T-cell (primary cell): ENCODE results near the gene BCR. TPM values are rescaled to one million over a fixed set of nuclear protein-coding genes. Genes with fewer than 3 reads are reported as not detected.
A peak's percentile ranks its signal among the peaks of the same experiment; 100 is the strongest.

Experiments used
- ATAC-seq, 4 experiments: fragments of 200-7000 bp in 3 of 4; fragments of 150-1000 bp in 1 of 4; cut with Tn5 transposase; replicated peaks in 1 of 4; 1 replicate in 3 of 4; 2 replicates in 1 of 4; pipeline ENCODE4 v1.10.0; 2021; ENCODE audit warnings: moderate library complexity in 3 of 4, mild to moderate bottlenecking in 2 of 4, moderate number of reproducible peaks in 1 of 4
- CTCF ChIA-PET, 2 donors: fragments of 300-600 bp; sonication (Branson Sonifier 250); formaldehyde crosslinking; loops; one replicate each; lab custom pipeline; 2022; ENCODE audit warnings: antibody characterized with exemption in 2 of 2; lab: Charles Lee
- POLR2A ChIA-PET, 2 donors: fragments of 300-600 bp; sonication (Branson Sonifier 250); formaldehyde crosslinking; loops; one replicate each; lab custom pipeline; 2022; ENCODE audit warnings: antibody characterized with exemption in 2 of 2; lab: Charles Lee
- DNase-seq, 35 experiments: peaks; one replicate each; pipeline versions ENCODE4 v3.0.0 to v3.0.0-alpha.2; 2013 to 2023
- H3K27ac ChIP-seq: one replicate; pipeline ENCODE4 v1.5.1; 2013; ENCODE audit warnings: low read length
- H3K27me3 ChIP-seq, 2 experiments: replicated peaks in 1 of 2; 1 replicate in 1 of 2; 2 replicates in 1 of 2; pipeline versions ENCODE4 v1.6.1 to v1.7.0; 2013; ENCODE audit warnings: low read length in 1 of 2, mixed read lengths in 1 of 2; ENCODE audit not compliant: control insufficient read depth in 2 of 2, insufficient read depth in 2 of 2; ENCODE audit errors: extremely low read depth in 1 of 2
- H3K36me3 ChIP-seq, 2 donors: 1 replicate in 1 of 2; 2 replicates in 1 of 2; pipeline versions ENCODE4 v1.6.1 to v1.7.0; 2013; ENCODE audit warnings: low read length in 1 of 2; ENCODE audit not compliant: control insufficient read depth in 2 of 2, insufficient read depth in 1 of 2; ENCODE audit errors: extremely low read depth in 1 of 2
- H3K4me1 ChIP-seq, 2 experiments: 1 replicate in 1 of 2; 2 replicates in 1 of 2; pipeline versions ENCODE4 v1.6.1 to v1.7.0; 2013; ENCODE audit warnings: low read length in 2 of 2, mixed read lengths in 1 of 2; ENCODE audit not compliant: insufficient read depth in 2 of 2, control insufficient read depth in 1 of 2; ENCODE audit errors: extremely low read depth in 1 of 2
- H3K4me3 ChIP-seq, 2 donors: 1 replicate in 1 of 2; 2 replicates in 1 of 2; pipeline versions ENCODE4 v1.5.1 to v1.7.0; 2013; ENCODE audit warnings: mild to moderate bottlenecking in 2 of 2, low read length in 1 of 2, moderate library complexity in 1 of 2; ENCODE audit not compliant: control insufficient read depth in 1 of 2; ENCODE audit errors: extremely low read depth in 1 of 2
- H3K9me3 ChIP-seq: 2 replicates; pipeline ENCODE4 v1.7.0; 2013
- H3K27ac Mint-ChIP-seq, 2 donors: one replicate each; pipeline ENCODE4 v1.8.0; 2020 to 2021; ENCODE audit warnings: mild to moderate bottlenecking in 2 of 2, mixed read lengths in 2 of 2
- H3K27me3 Mint-ChIP-seq, 2 donors: one replicate each; pipeline ENCODE4 v1.8.0; 2021 to 2022; ENCODE audit warnings: mixed read lengths in 2 of 2
- H3K36me3 Mint-ChIP-seq: one replicate; pipeline ENCODE4 v1.8.0; 2021; ENCODE audit warnings: mixed read lengths
- H3K4me1 Mint-ChIP-seq, 3 donors: one replicate each; pipeline ENCODE4 v1.8.0; 2020 to 2022; ENCODE audit warnings: mixed read lengths in 3 of 3, mild to moderate bottlenecking in 1 of 3
- H3K4me3 Mint-ChIP-seq, 3 donors: one replicate each; pipeline ENCODE4 v1.8.0; 2020 to 2022; ENCODE audit warnings: mild to moderate bottlenecking in 3 of 3, mixed read lengths in 3 of 3, moderate library complexity in 3 of 3
- H3K9me3 Mint-ChIP-seq, 3 donors: one replicate each; pipeline ENCODE4 v1.8.0; 2020 to 2022; ENCODE audit warnings: mixed read lengths in 3 of 3
- WGBS: methylation state at CpG from one replicate; pipeline ENCODE4 v1.1.5; 2013; ENCODE audit warnings: missing lambda C conversion rate; ENCODE audit not compliant: insufficient coverage; 5-methylcytosine and 5-hydroxymethylcytosine counted together
- total RNA-seq, 35 experiments: library from RNA in 6 of 35; stranded (reverse) in 6 of 35; fragments of 120-200 nt in 1 of 35; gene quantifications; one replicate each; pipeline versions ENCODE4 v1.2.1 to v1.2.4 and lab custom pipeline; 2013 to 2026

The BCR gene
- total RNA-seq, 5 donors from 2014 or later (not counting 1 experiment from before 2014, with no cell fraction given) = 74.6 to 103 (median 85.5) TPM

- ChIA-PET POLR2A (no interaction called here), CTCF (interaction anchor here in 1 of 2 donors (0.7 kb wide), 1 partner anchor 11 kb away, joined by 3 read pairs; no protein-coding TSS in a partner anchor)
- Histone ChIP-seq H3K27me3 (no peaks in the 10 kb centered on the region), H3K36me3 (peaks cover 8 to 9% of the 10 kb centered on the region in 2 donors), H3K4me3 (no peak overlapping the region), H3K27ac (no peak overlapping the region), H3K9me3 (no peaks in the 10 kb centered on the region), H3K4me1 (peaks cover 6 to 70% of the 10 kb centered on the region in 2 experiments)
- 99% methylated on average over 8 of the region's 9 CpGs for WGBS
- no peaks in the 10 kb centered on the region for H3K27me3 Mint-ChIP-seq
- peaks cover 56 to 86% (median 74%) of the 10 kb centered on the region in 3 donors for H3K4me1 Mint-ChIP-seq
- peaks cover 6 to 17% (median 16%) of the 10 kb centered on the region in 3 donors for H3K9me3 Mint-ChIP-seq
- H3K27ac Mint-ChIP-seq = peak overlapping the region; percentile 83 to 86
- H3K4me3 Mint-ChIP-seq = no peak overlapping the region
- DNase-seq = no peak
- no peak for ATAC-seq
- H3K36me3 Mint-ChIP-seq = peaks cover 43% of the 10 kb centered on the region
These were observed 52.0 kb downstream of the BCR start for GRCh38 chr22:23232094-23232905.

- no peak for DNase-seq
- ChIA-PET POLR2A (interaction anchor here in 1 of 2 donors (0.6 kb wide), 1 partner anchor 28 kb away, joined by 3 read pairs; no protein-coding TSS in a partner anchor), CTCF (no interaction called here)
- Mint-ChIP-seq H3K36me3 (peaks cover 36% of the 10 kb centered on the region), H3K9me3 (peaks cover 6 to 14% (median 10%) of the 10 kb centered on the region in 3 donors), H3K4me3 (peak overlapping the region in 1 of 3 donors; percentile 29), H3K27me3 (no peaks in the 10 kb centered on the region), H3K27ac (peak overlapping the region; percentile 82 to 83), H3K4me1 (peaks cover 56 to 86% (median 74%) of the 10 kb centered on the region in 3 donors)
- Histone ChIP-seq H3K27me3 (no peaks in the 10 kb centered on the region), H3K9me3 (no peaks in the 10 kb centered on the region), H3K4me1 (peaks cover 0 to 73% of the 10 kb centered on the region in 2 experiments), H3K27ac (no peak overlapping the region), H3K4me3 (no peak overlapping the region), H3K36me3 (peaks cover 8 to 9% of the 10 kb centered on the region in 2 donors)
- ATAC-seq = no peak
- WGBS = 76% methylated on average over 5 of the region's 11 CpGs
These were observed 52.8 kb downstream of the BCR start for GRCh38 chr22:23233084-23233531.

DNA sequence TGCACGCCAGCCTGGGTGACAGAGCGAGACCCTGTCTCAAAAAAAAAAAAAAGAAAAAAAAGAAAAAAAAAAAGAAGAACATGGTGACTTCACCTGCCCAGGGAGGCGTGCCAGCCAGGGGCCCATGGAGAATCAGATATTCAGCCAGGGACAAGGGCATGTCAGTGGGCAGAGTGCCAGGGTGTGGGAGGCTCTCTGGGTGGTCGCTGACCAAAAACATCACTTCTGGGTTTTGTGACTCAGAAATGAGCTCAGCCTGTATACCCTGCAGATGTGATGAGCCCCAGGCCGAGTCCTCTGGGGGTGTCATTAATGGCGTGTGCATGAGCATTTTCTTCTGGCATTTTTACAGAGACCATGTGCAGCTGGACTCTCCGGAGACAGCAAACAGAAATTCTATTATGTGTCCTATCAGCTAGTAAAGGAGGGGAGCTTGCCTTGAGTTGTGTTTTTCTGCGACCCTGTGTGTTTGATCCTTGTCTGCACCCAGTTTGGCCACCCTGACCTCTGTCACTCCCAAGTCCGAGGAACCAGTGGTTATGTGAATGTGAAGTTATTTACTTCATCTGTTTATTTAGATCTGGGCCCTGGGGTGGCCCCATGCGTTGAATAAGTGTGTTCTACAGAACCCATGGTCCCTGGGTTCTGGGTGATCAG lies 53.6 kb downstream of the BCR start:
- ATAC-seq = no peak
- no peaks in the 10 kb centered on the region for H3K27me3 Mint-ChIP-seq
- no peak for DNase-seq
- POLR2A ChIA-PET = no interaction called here
- H3K27ac Mint-ChIP-seq = peak overlapping the region; percentile 77 to 82
- Histone ChIP-seq H3K9me3 (no peaks in the 10 kb centered on the region), H3K4me3 (no peak overlapping the region), H3K27me3 (no peaks in the 10 kb centered on the region), H3K4me1 (peaks cover 0 to 80% of the 10 kb centered on the region in 2 experiments), H3K27ac (no peak overlapping the region), H3K36me3 (peaks cover 8 to 9% of the 10 kb centered on the region in 2 donors)
- 83% methylated on average over 8 of the region's 10 CpGs for WGBS
- peaks cover 28% of the 10 kb centered on the region for H3K36me3 Mint-ChIP-seq
- no peak overlapping the region for H3K4me3 Mint-ChIP-seq
- CTCF ChIA-PET = no interaction called here
- H3K9me3 Mint-ChIP-seq = peaks cover 1 to 8% (median 3%) of the 10 kb centered on the region in 3 donors
- H3K4me1 Mint-ChIP-seq = peaks cover 54 to 88% (median 76%) of the 10 kb centered on the region in 3 donors

- ChIA-PET POLR2A (no interaction called here), CTCF (no interaction called here)
- DNase-seq (no peak), ATAC-seq (no peak)
- H3K9me3 ChIP-seq = no peaks in the 10 kb centered on the region
- H3K27ac ChIP-seq = no peak overlapping the region
- H3K27ac Mint-ChIP-seq = peak overlapping the region; percentile 75 to 77
- H3K4me3 ChIP-seq = no peak overlapping the region
- H3K4me3 Mint-ChIP-seq = no peak overlapping the region
- H3K4me1 Mint-ChIP-seq = peaks cover 51 to 88% (median 80%) of the 10 kb centered on the region in 3 donors
- peaks cover 24% of the 10 kb centered on the region for H3K36me3 Mint-ChIP-seq
- H3K27me3 ChIP-seq = no peaks in the 10 kb centered on the region
- peaks cover 5 to 7% of the 10 kb centered on the region in 2 donors for H3K36me3 ChIP-seq
- over 99% methylated on average over 10 of the region's 19 CpGs for WGBS
- H3K9me3 Mint-ChIP-seq = peaks cover 0 to 3% (median 0%) of the 10 kb centered on the region in 3 donors
- H3K27me3 Mint-ChIP-seq = no peaks in the 10 kb centered on the region
- H3K4me1 ChIP-seq = peaks cover 0 to 83% of the 10 kb centered on the region in 2 experiments
These were observed 54.3 kb downstream of the BCR start for GRCh38 chr22:23234409-23235161.

DNA sequence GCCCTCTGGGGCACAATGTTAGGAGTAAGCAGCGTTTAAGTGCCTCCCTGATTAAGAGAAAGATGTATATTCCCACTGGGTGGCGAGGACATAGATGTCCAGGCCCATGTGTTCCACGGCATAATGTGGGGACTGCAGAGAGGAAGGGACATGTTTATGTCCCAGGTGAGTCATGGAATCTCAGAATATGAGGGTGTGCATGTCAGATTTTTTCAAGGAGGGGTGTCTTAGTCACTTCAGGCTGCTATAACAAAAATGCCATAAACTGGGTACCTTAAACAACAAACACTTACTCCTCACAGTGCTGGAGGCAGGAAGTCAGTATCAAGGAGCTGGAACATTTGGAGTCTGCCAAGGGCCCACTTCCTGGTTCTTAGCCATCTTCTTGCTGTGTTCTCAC lies 55.1 kb downstream of the BCR start:
- H3K4me1 Mint-ChIP-seq = peaks cover 48 to 86% (median 76%) of the 10 kb centered on the region in 3 donors
- Histone ChIP-seq H3K27me3 (no peaks in the 10 kb centered on the region), H3K36me3 (peaks cover 1 to 7% of the 10 kb centered on the region in 2 donors), H3K4me3 (no peak overlapping the region), H3K27ac (no peak overlapping the region), H3K4me1 (peaks cover 0 to 81% of the 10 kb centered on the region in 2 experiments), H3K9me3 (no peaks in the 10 kb centered on the region)
- no peak for ATAC-seq
- no peaks in the 10 kb centered on the region for H3K27me3 Mint-ChIP-seq
- peaks cover 16% of the 10 kb centered on the region for H3K36me3 Mint-ChIP-seq
- H3K27ac Mint-ChIP-seq = peak overlapping the region; percentile 52 to 79
- no peak overlapping the region for H3K4me3 Mint-ChIP-seq
- 94% methylated on average over 3 of the region's 3 CpGs for WGBS
- no peak for DNase-seq
- POLR2A ChIA-PET = no interaction called here
- CTCF ChIA-PET = no interaction called here
- H3K9me3 Mint-ChIP-seq = no peaks in the 10 kb centered on the region

DNA sequence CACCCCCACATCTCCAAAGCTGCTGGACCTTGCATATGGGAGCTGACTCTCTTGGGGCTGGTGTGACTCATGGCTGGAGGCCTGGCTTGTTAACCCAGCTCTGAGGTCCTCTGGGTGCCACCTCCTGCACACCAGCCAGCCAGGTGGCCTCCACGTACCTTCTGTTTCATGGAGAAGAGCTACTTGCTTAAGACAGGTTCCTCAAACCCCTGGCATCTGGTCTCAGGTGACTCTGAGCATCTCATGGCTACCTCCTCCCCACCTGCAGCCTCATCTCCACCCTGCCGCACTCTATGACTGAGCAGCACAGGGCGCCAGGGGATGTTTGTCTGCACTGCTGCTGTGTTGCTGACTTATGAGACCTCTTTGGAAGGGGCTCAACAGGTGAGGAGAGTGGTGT lies 55.7 kb downstream of the BCR start:
- H3K4me3 ChIP-seq = no peak overlapping the region
- H3K4me1 ChIP-seq = peaks cover 2 to 82% of the 10 kb centered on the region in 2 experiments
- 100% methylated on average over 1 of the region's 3 CpGs for WGBS
- no peak for ATAC-seq
- Mint-ChIP-seq H3K36me3 (peaks cover 12% of the 10 kb centered on the region), H3K9me3 (no peaks in the 10 kb centered on the region), H3K4me3 (no peak overlapping the region), H3K27me3 (no peaks in the 10 kb centered on the region), H3K4me1 (peaks cover 49 to 85% (median 75%) of the 10 kb centered on the region in 3 donors), H3K27ac (peak overlapping the region; percentile 79 to 83)
- H3K27ac ChIP-seq = no peak overlapping the region
- peaks cover 0 to 7% of the 10 kb centered on the region in 2 donors for H3K36me3 ChIP-seq
- no peaks in the 10 kb centered on the region for H3K9me3 ChIP-seq
- H3K27me3 ChIP-seq = no peaks in the 10 kb centered on the region
- ChIA-PET POLR2A (no interaction called here), CTCF (no interaction called here)
- no peak for DNase-seq
